Suprapubic skin (tissue), 3 donors: ENCODE data around the gene SORCS2.

ENCODE experiments used
- EP300 ChIP-seq: sonication (generic); formaldehyde crosslinking; IDR thresholded peaks from one replicate; pipeline ENCODE4 v1.6.1; 2017; ENCODE audit warnings: antibody characterized with exemption
- POLR2A ChIP-seq, 2 donors: fragments of 450-650 bp; IDR thresholded peaks; one replicate each; pipeline ENCODE4 v1.6.1; 2017; ENCODE audit warnings: antibody characterized with exemption in 2 of 2, mild to moderate bottlenecking in 2 of 2, moderate library complexity in 2 of 2
- TF ChIP-seq, protein P1 (sequence below), 2 donors: fragments of 200-600 bp in 1 of 2; fragments of 450-650 bp in 1 of 2; sonication (generic) in 1 of 2; IDR thresholded peaks; one replicate each; pipeline ENCODE4 v1.5.1; 2016 to 2019; ENCODE audit warnings: antibody characterized with exemption in 2 of 2, mild to moderate bottlenecking in 1 of 2, moderate library complexity in 1 of 2

DNA sequence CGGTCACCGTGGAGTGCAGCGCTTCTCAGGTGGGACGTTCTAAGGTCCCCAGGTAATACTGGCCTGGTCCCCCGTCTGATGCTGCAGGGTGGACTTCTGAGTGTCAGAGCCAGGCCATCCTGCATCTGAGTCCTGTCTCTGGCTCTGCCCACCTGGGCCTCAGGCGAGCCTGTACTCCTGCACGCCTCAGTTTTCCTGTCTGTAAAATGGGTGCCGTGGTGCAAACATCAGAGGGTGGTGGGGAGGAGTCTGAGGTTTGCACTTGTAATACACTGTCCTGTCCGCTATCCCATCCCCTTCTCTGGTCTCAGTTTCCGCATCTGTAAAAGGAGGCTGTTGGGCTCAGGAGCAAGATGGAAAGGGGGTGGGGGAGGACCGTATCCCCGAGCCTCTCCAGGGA is 41.3 kb downstream of the SORCS2 start:
- TF ChIP-seq, protein P1, sequence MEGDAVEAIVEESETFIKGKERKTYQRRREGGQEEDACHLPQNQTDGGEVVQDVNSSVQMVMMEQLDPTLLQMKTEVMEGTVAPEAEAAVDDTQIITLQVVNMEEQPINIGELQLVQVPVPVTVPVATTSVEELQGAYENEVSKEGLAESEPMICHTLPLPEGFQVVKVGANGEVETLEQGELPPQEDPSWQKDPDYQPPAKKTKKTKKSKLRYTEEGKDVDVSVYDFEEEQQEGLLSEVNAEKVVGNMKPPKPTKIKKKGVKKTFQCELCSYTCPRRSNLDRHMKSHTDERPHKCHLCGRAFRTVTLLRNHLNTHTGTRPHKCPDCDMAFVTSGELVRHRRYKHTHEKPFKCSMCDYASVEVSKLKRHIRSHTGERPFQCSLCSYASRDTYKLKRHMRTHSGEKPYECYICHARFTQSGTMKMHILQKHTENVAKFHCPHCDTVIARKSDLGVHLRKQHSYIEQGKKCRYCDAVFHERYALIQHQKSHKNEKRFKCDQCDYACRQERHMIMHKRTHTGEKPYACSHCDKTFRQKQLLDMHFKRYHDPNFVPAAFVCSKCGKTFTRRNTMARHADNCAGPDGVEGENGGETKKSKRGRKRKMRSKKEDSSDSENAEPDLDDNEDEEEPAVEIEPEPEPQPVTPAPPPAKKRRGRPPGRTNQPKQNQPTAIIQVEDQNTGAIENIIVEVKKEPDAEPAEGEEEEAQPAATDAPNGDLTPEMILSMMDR (IDR thresholded peaks at IDR 0.05): no peak
- TF ChIP-seq EP300: no peak
- TF ChIP-seq POLR2A (IDR thresholded peaks at IDR 0.05): no peak
